SK-N-MC (cell line): ENCODE data around the gene MTRFR.

ENCODE experiments used
- EZH2 ChIP-seq: fragments of 200-600 bp; sonication (generic); IDR thresholded peaks from one replicate; pipeline ENCODE4 v1.6.1; 2017; ENCODE audit warnings: antibody characterized with exemption
- FOXP2 ChIP-seq: optimal IDR thresholded peaks from 2 replicates; pipeline ENCODE3; 2011; ENCODE audit warnings: mild to moderate bottlenecking, moderate library complexity; ENCODE audit not compliant: insufficient read depth; ENCODE audit errors: extremely low read length, control extremely low read depth
- POLR2AphosphoS5 ChIP-seq: IDR thresholded peaks from 2 replicates; pipeline ENCODE4 v1.6.1; 2012; ENCODE audit warnings: mild to moderate bottlenecking, low read depth, low read length, borderline replicate concordance

- TF ChIP-seq POLR2AphosphoS5: no peak
- TF ChIP-seq EZH2: no peak
- no peak for TF ChIP-seq FOXP2
These were observed 10.5 kb downstream of the MTRFR start for GRCh38 chr12:123243671-123244262.
